GM12878 (cell line): Measurements from ENCODE around the gene NSUN7. TPM values are rescaled to one million over a fixed set of nuclear protein-coding genes. Genes with fewer than 3 reads are reported as not detected.

Source experiments
- ATAC-seq: fragments of 200-7000 bp; cut with Tn5 transposase; 3 replicates; pipeline ENCODE4 v1.9.1; 2020; ENCODE audit warnings: mild to moderate bottlenecking, moderate library complexity
- BruUV-seq: library from RNA; stranded (reverse); fragments of 400-500 nt; replicated peaks from 2 replicates; lab custom pipeline; 2021; lab: Mats Ljungman, UMichigan
- CTCF ChIA-PET: fragments of 300-600 bp; sonication (Branson Sonifier 250); formaldehyde crosslinking; extraction: SDS; loops from one replicate; lab custom pipeline; 2021; ENCODE audit warnings: inconsistent platforms; lab: Yijun Ruan, JAX
- POLR2A ChIA-PET: fragments of 350-600 bp; formaldehyde crosslinking; extraction: SDS; loops from one replicate; lab custom pipeline; 2021; ENCODE audit warnings: inconsistent platforms; lab: Charles Lee
- RAD21 ChIA-PET: fragments of 300-600 bp; sonication (Branson Sonifier 250); formaldehyde crosslinking; loops from one replicate; lab custom pipeline; 2023; ENCODE audit warnings: antibody characterized with exemption; ENCODE audit not compliant: unreplicated experiment; lab: Charles Lee
- SMC1A ChIA-PET: fragments of 300-600 bp; sonication (Branson Sonifier 250); formaldehyde crosslinking; loops from one replicate; lab custom pipeline; 2023; ENCODE audit not compliant: unreplicated experiment, uncharacterized antibody; lab: Charles Lee
- DNase-seq: peaks from one replicate; pipeline ENCODE4 v3.0.0-alpha.2; 2011; ENCODE audit warnings: low read depth, low spot score
- FAIRE-seq: peaks from 3 replicates; lab custom pipeline; 2011; peaks lifted over from hg19 to GRCh38; lab: Jason Lieb, UNC
- H2AFZ ChIP-seq: 2 replicates; pipeline ENCODE4 v1.6.0; 2011; ENCODE audit warnings: low read depth, low read length, control low read depth; ENCODE audit not compliant: control insufficient read depth
- H3K27ac ChIP-seq: 2 replicates; pipeline ENCODE4 v1.5.1; 2011; ENCODE audit warnings: control low read depth; ENCODE audit not compliant: control insufficient read depth, insufficient read depth
- H3K27me3 ChIP-seq, 2 experiments: replicated peaks in 1 of 2; 2 replicates each; pipeline versions ENCODE4 v1.6.0 to v1.6.1; 2011; ENCODE audit warnings: low read length in 1 of 2; ENCODE audit not compliant: control insufficient read depth in 2 of 2, insufficient read depth in 2 of 2
- H3K36me3 ChIP-seq, 2 experiments: 2 replicates each; pipeline ENCODE4 v1.5.1; 2011; ENCODE audit warnings: low read length in 1 of 2; ENCODE audit not compliant: control insufficient read depth in 2 of 2, insufficient read depth in 2 of 2
- H3K4me1 ChIP-seq: 2 replicates; pipeline ENCODE4 v1.6.1; 2011; ENCODE audit warnings: mild to moderate bottlenecking, low read length, moderate library complexity, mixed read lengths; ENCODE audit not compliant: control insufficient read depth, insufficient read depth
- H3K4me2 ChIP-seq: 2 replicates; pipeline ENCODE4 v1.6.0; 2011; ENCODE audit warnings: control low read depth; ENCODE audit not compliant: control insufficient read depth, insufficient read depth
- H3K4me3 ChIP-seq: fragments of 200-600 bp; sonication (generic); 2 replicates; pipeline ENCODE4 v1.5.1; 2016
- H3K79me2 ChIP-seq: 2 replicates; pipeline ENCODE4 v1.6.0; 2011; ENCODE audit warnings: low read length; ENCODE audit not compliant: control insufficient read depth, insufficient read depth
- H3K9ac ChIP-seq: 2 replicates; pipeline ENCODE4 v1.8.0; 2011; ENCODE audit warnings: low read length, control low read depth, mixed read lengths; ENCODE audit not compliant: control insufficient read depth, insufficient read depth
- H3K9me3 ChIP-seq: replicated peaks from 3 replicates; pipeline ENCODE4 v1.5.1; 2011; ENCODE audit warnings: mild to moderate bottlenecking, low read length; ENCODE audit not compliant: control insufficient read depth, insufficient read depth
- H4K20me1 ChIP-seq: 2 replicates; pipeline ENCODE4 v1.6.0; 2011; ENCODE audit not compliant: control insufficient read depth, insufficient read depth
- CHD4 ChIP-seq: fragments of 200-600 bp; sonication (generic); IDR thresholded peaks from 2 replicates; pipeline ENCODE4 v1.6.1; 2016; ENCODE audit warnings: mild to moderate bottlenecking
- NFYA ChIP-seq: IDR thresholded peaks from 2 replicates; pipeline ENCODE4 v1.6.1; 2011; ENCODE audit warnings: low read depth, mild to moderate bottlenecking, low read length, improper control_type of control experiment, borderline replicate concordance
- SMARCA5 ChIP-seq: fragments of 450-650 bp; IDR thresholded peaks from 2 replicates; pipeline ENCODE4 v1.6.1; 2017; ENCODE audit warnings: mild to moderate bottlenecking
- ZBTB4 ChIP-seq: fragments of 450-650 bp; formaldehyde crosslinking; IDR thresholded peaks from 2 replicates; pipeline ENCODE4 v1.4.0; 2022; ENCODE audit warnings: mild to moderate bottlenecking, moderate library complexity
- ZNF24 ChIP-seq: fragments of 450-650 bp; IDR thresholded peaks from 2 replicates; pipeline ENCODE4 v1.6.1; 2017; ENCODE audit warnings: antibody characterized with exemption, mild to moderate bottlenecking
- WGBS: methylation state at CpG from one replicate; pipeline ENCODE4 v1.1.6; 2016; ENCODE audit warnings: low lambda C conversion rate; ENCODE audit not compliant: insufficient replicate concordance, insufficient coverage; ENCODE audit errors: missing lambda C conversion rate; 5-methylcytosine and 5-hydroxymethylcytosine counted together
- in situ Hi-C: fragments of 300-500 bp; cut with MboI; formaldehyde crosslinking; loops from 9 replicates; pipeline ENCODE4 v1.14.3; 2018; ENCODE audit warnings: mixed read lengths
- intact Hi-C: fragments of 100-400 bp; cut with micrococcal nuclease; formaldehyde crosslinking; loops from one replicate; pipeline ENCODE4 v1.14.2; 2022; ENCODE audit not compliant: unreplicated experiment
- polyA plus RNA-seq, 11 experiments: library from polyadenylated mRNA; depleted of rRNA in 4 of 11; unstranded in 6 of 11; stranded (reverse) in 5 of 11; fragments of >200 nt; fragmentation: Nextera tagmentation in 4 of 11; fragmentation: Illumina TruSeq in 1 of 11; extraction: Ambion mirVana in 4 of 11; extraction: Trizol in 1 of 11; gene quantifications; 1 replicate in 1 of 11; 2 replicates in 10 of 11; pipeline versions ENCODE4 v1.2.1 to v1.2.3, GENCODE V29; 2011 to 2016; ENCODE audit warnings: inconsistent platforms in 2 of 11, missing spikeins in 2 of 11, low read depth in 1 of 11
- total RNA-seq, 4 experiments: library from RNA; depleted of rRNA in 3 of 4; stranded (reverse); fragments of >200 nt in 3 of 4; fragmentation: Illumina TruSeq in 1 of 4; extraction: Trizol in 1 of 4; gene quantifications; 2 replicates each; pipeline versions ENCODE4 v1.2.1 to v1.2.3, GENCODE V29; 2013 to 2021

NSUN7 gene
- total and polyA plus RNA-seq, 10 of the 15 experiments (the other 5 are each of a cell fraction or from before 2014, with no cell fraction given), result 0.02 to 0.21 (median 0.15) TPM; not detected in 3

- no peak overlapping the region for H2AFZ ChIP-seq
- intact Hi-C loops, result no loop called here
- DNase-seq, result no peak
- H3K4me1 ChIP-seq, result no peaks in the 10 kb centered on the region
- FAIRE-seq, result no peak
- RAD21 ChIA-PET, result no interaction called here
- TF ChIP-seq CHD4, result no peak
- no peak for TF ChIP-seq NFYA
- TF ChIP-seq ZNF24, result no peak
- TF ChIP-seq ZBTB4 (CRISPR knock-in tag), result no peak
- TF ChIP-seq SMARCA5, result no peak
- TF ChIP-seq, all 136 proteins: peak for 0
- ChIA-PET SMC1A (interaction anchor here (1.5 kb wide), 1 partner anchor 27 kb away, joined by 3 read pairs; no protein-coding TSS in a partner anchor), POLR2A (no interaction called here), CTCF (interaction anchor here (0.5 kb wide), 1 partner anchor 280 kb away, joined by 3 read pairs; no protein-coding TSS in a partner anchor)
- H3K27ac ChIP-seq, result no peak overlapping the region
- no peaks in the 10 kb centered on the region for H4K20me1 ChIP-seq
- H3K27me3 ChIP-seq, result peaks cover 0 to 1% of the 10 kb centered on the region in 2 experiments; a peak in 2 of 4 replicates
- in situ Hi-C loops, result no loop called here
- H3K4me3 ChIP-seq, result no peak overlapping the region
- 84% methylated on average over 4 of the region's 4 CpGs for WGBS
- H3K9me3 ChIP-seq, result peaks cover 4% of the 10 kb centered on the region; the same call in 2 of the 3 replicates
- H3K79me2 ChIP-seq, result no peaks in the 10 kb centered on the region
- H3K9ac ChIP-seq, result no peak overlapping the region
- no TSS peak for BruUV-seq
- ATAC-seq, result no peak
- no peak overlapping the region for H3K4me2 ChIP-seq
- H3K36me3 ChIP-seq, result no peaks in the 10 kb centered on the region
Observed at GRCh38 chr4:40755616-40756015, 5.9 kb downstream of the NSUN7 start.
